Measurements from ENCODE around the gene CDC42BPA.

CDC42BPA gene

GRCh38 chr1:226954777-226955176 is 363.5 kb downstream of the CDC42BPA start:
- H3K4me3 ChIP-seq (ENCODE audit: low read length) = no peak overlapping the region
- DNase-seq (ENCODE audit: low read depth) = no peak
- TF ChIP-seq CTCF (conservative IDR thresholded peaks at IDR 0.05; ENCODE audit: low read depth, low read length) = no peak

- DNase-seq (ENCODE audit: low read depth) = no peak
- no peak overlapping the region for H3K4me3 ChIP-seq (ENCODE audit: low read length)
- TF ChIP-seq CTCF (conservative IDR thresholded peaks at IDR 0.05; ENCODE audit: low read depth, low read length) = no peak
Observed at GRCh38 chr1:226954337-226954736, 364.0 kb downstream of the CDC42BPA start.

GRCh38 chr1:226953175-226953800 is 365.0 kb downstream of the CDC42BPA start:
- H3K4me3 ChIP-seq (ENCODE audit: low read length) = no peak overlapping the region
- no peak for DNase-seq (ENCODE audit: low read depth)
- no peak for TF ChIP-seq CTCF (conservative IDR thresholded peaks at IDR 0.05; ENCODE audit: low read depth, low read length)

- TF ChIP-seq CTCF (conservative IDR thresholded peaks at IDR 0.05; ENCODE audit: low read depth, low read length) = no peak
- no peak overlapping the region for H3K4me3 ChIP-seq (ENCODE audit: low read length)
- DNase-seq (ENCODE audit: low read depth) = no peak
Observed at GRCh38 chr1:226952118-226952441, 366.2 kb downstream of the CDC42BPA start.

- DNase-seq (ENCODE audit: low read depth) = no peak
- TF ChIP-seq CTCF (conservative IDR thresholded peaks at IDR 0.05; ENCODE audit: low read depth, low read length) = no peak
- H3K4me3 ChIP-seq (ENCODE audit: low read length) = no peak overlapping the region
Observed at GRCh38 chr1:226951286-226952117, 366.8 kb downstream of the CDC42BPA start.

GRCh38 chr1:226950871-226951270 is 367.4 kb downstream of the CDC42BPA start:
- TF ChIP-seq CTCF (conservative IDR thresholded peaks at IDR 0.05; ENCODE audit: low read depth, low read length) = no peak
- H3K4me3 ChIP-seq (ENCODE audit: low read length) = no peak overlapping the region
- DNase-seq (ENCODE audit: low read depth) = no peak

- H3K4me3 ChIP-seq (ENCODE audit: low read length) = no peak overlapping the region
- TF ChIP-seq CTCF (conservative IDR thresholded peaks at IDR 0.05; ENCODE audit: low read depth, low read length) = no peak
- DNase-seq (ENCODE audit: low read depth) = no peak
Observed at GRCh38 chr1:226950316-226950715, 368.0 kb downstream of the CDC42BPA start.

All from retinal pigment epithelial cell (primary cell).